H1 (cell line): ENCODE measurements around the gene TSC22D3.

ENCODE experiments used
- ATF3 ChIP-seq: IDR thresholded peaks from 2 replicates; pipeline ENCODE4 v1.6.1; 2011; ENCODE audit warnings: low read depth, mild to moderate bottlenecking, low read length; ENCODE audit not compliant: insufficient read depth
- CHD2 ChIP-seq: IDR thresholded peaks from 2 replicates; pipeline ENCODE4 v1.6.1; 2012; ENCODE audit warnings: low read length, improper control_type of control experiment
- CTCF ChIP-seq, 3 experiments: IDR thresholded peaks; 1 replicate in 2 of 3; 2 replicates in 1 of 3; pipeline versions ENCODE4 v1.5.1 to v1.6.1; 2011; ENCODE audit warnings: low read length in 3 of 3, mild to moderate bottlenecking in 3 of 3, inconsistent platforms in 2 of 3, low read depth in 1 of 3, moderate library complexity in 1 of 3; ENCODE audit not compliant: insufficient read depth in 1 of 3; ENCODE audit errors: control extremely low read depth in 1 of 3
- E2F6 ChIP-seq: IDR thresholded peaks from 2 replicates; pipeline ENCODE4 v1.6.1; 2012; ENCODE audit warnings: inconsistent platforms
- HDAC6 ChIP-seq: IDR thresholded peaks from one replicate; pipeline ENCODE4 v1.7.1; 2012; ENCODE audit warnings: low read depth, mild to moderate bottlenecking, inconsistent platforms, low read length, moderate library complexity
- POLR2AphosphoS5 ChIP-seq: IDR thresholded peaks from 2 replicates; pipeline ENCODE4 v1.6.1; 2011; ENCODE audit warnings: low read depth, low read length
- SUZ12 ChIP-seq: fragments of 200-600 bp; sonication (generic); IDR thresholded peaks from 2 replicates; pipeline ENCODE4 v1.6.1; 2012; ENCODE audit warnings: mild to moderate bottlenecking, inconsistent platforms, low read length, moderate library complexity, mixed read lengths

- TF ChIP-seq SUZ12 (no peak), E2F6 (no peak), CTCF (IDR thresholded peaks at IDR 0.05; ENCODE audit: control extremely low read depth in 1 of 3, insufficient read depth in 1 of 3, low read depth in 1 of 3, low read length in 3 of 3) (peak in 1 of 3 experiments; percentile 15; a peak in 1 of 4 replicates), POLR2AphosphoS5 (no peak), CHD2 (no peak), HDAC6 (no peak), ATF3 (no peak)
Observed at GRCh38 chrX:107729558-107730297, 45.9 kb downstream of the TSC22D3 start.
